SK-N-SH (cell line): ENCODE data around the gene CADPS2. TPM values are rescaled to one million over a fixed set of nuclear protein-coding genes. Genes with fewer than 3 reads are reported as not detected.

Experiments
- CTCF ChIA-PET: fragments of 300-600, 350-600 bp; formaldehyde crosslinking; extraction: SDS; loops from one replicate; lab custom pipeline; 2021; lab: Yijun Ruan, JAX
- POLR2A ChIA-PET: fragments of 350-600 bp; sonication (Branson Sonifier 250); formaldehyde crosslinking; extraction: SDS; loops from one replicate; lab custom pipeline; 2020; ENCODE audit warnings: antibody characterized with exemption, inconsistent platforms; lab: Yijun Ruan, JAX
- DNase-seq: peaks from one replicate; pipeline ENCODE4 v3.0.0; 2012
- H2AFZ ChIP-seq: fragments of 200-600 bp; sonication (generic); 2 replicates; pipeline ENCODE4 v1.8.1; 2016; ENCODE audit warnings: antibody characterized with exemption, mild to moderate bottlenecking, low read depth
- H3F3A ChIP-seq: fragments of 200-600 bp; sonication (generic); replicated peaks from 2 replicates; pipeline ENCODE3; 2016; ENCODE audit warnings: antibody characterized with exemption, mild to moderate bottlenecking; ENCODE audit not compliant: insufficient read depth
- H3K27ac ChIP-seq, 2 experiments: fragments of 200-500 bp in 1 of 2; fragments of 200-600 bp in 1 of 2; sonication (Bioruptor generic) in 1 of 2; sonication (generic), shearing (Covaris generic) in 1 of 2; 2 replicates each; pipeline versions ENCODE4 v1.5.1 to v1.6.1; 2014 to 2016; ENCODE audit warnings: low read depth in 2 of 2, inconsistent platforms in 1 of 2, low read length in 1 of 2, mild to moderate bottlenecking in 1 of 2, mixed read lengths in 1 of 2
- H3K27me3 ChIP-seq: fragments of 200-600 bp; sonication (generic), shearing (Covaris generic); 2 replicates; pipeline ENCODE4 v1.6.1; 2016; ENCODE audit warnings: mixed run types; ENCODE audit not compliant: insufficient read depth
- H3K36me3 ChIP-seq, 2 experiments: fragments of 200-500 bp in 1 of 2; fragments of 200-600 bp in 1 of 2; sonication (Bioruptor generic) in 1 of 2; sonication (generic) in 1 of 2; replicated peaks in 1 of 2; 2 replicates each; pipeline versions ENCODE3 to v1.5.1; 2014 to 2016; ENCODE audit warnings: low read length in 1 of 2, mild to moderate bottlenecking in 1 of 2; ENCODE audit not compliant: insufficient read depth in 2 of 2, control insufficient read depth in 1 of 2
- H3K4me1 ChIP-seq, 2 experiments: fragments of 200-500 bp in 1 of 2; fragments of 200-600 bp in 1 of 2; sonication (Bioruptor generic) in 1 of 2; sonication (generic), shearing (Covaris generic) in 1 of 2; 2 replicates each; pipeline versions ENCODE4 v1.5.1 to v1.6.1; 2014 to 2016; ENCODE audit warnings: low read depth in 1 of 2, low read length in 1 of 2, mixed run types in 1 of 2; ENCODE audit not compliant: insufficient read depth in 2 of 2, control insufficient read depth in 1 of 2
- H3K4me2 ChIP-seq: fragments of 200-600 bp; sonication (generic), shearing (Covaris generic); 2 replicates; pipeline ENCODE4 v1.6.1; 2017; ENCODE audit warnings: mixed run types
- H3K4me3 ChIP-seq, 2 experiments: fragments of 200-500 bp in 1 of 2; fragments of 200-600 bp in 1 of 2; sonication (Bioruptor generic) in 1 of 2; sonication (generic), shearing (Covaris generic) in 1 of 2; 2 replicates each; pipeline versions ENCODE4 v1.5.1 to v1.8.1; 2014 to 2016; ENCODE audit warnings: low read depth in 2 of 2, inconsistent platforms in 1 of 2, low read length in 1 of 2, mild to moderate bottlenecking in 1 of 2, mixed read lengths in 1 of 2, moderate library complexity in 1 of 2
- H3K79me2 ChIP-seq: fragments of 200-600 bp; sonication (generic); 2 replicates; pipeline ENCODE4 v1.8.1; 2017; ENCODE audit warnings: mild to moderate bottlenecking; ENCODE audit not compliant: insufficient read depth
- H3K9ac ChIP-seq: fragments of 200-600 bp; sonication (generic); 2 replicates; pipeline ENCODE4 v1.6.1; 2017; ENCODE audit warnings: mixed run types
- H3K9me2 ChIP-seq: fragments of 200-600 bp; sonication (generic); 2 replicates; pipeline ENCODE4 v1.6.1; 2017; ENCODE audit warnings: mixed run types
- H3K9me3 ChIP-seq: fragments of 200-600 bp; sonication (generic); 2 replicates; pipeline ENCODE4 v1.6.1; 2017; ENCODE audit warnings: mixed run types, mild to moderate bottlenecking, moderate library complexity
- H4K20me1 ChIP-seq: fragments of 200-600 bp; sonication (generic); 2 replicates; pipeline ENCODE4 v1.6.1; 2017; ENCODE audit warnings: mild to moderate bottlenecking, mixed run types; ENCODE audit not compliant: insufficient read depth
- CHD2 ChIP-seq: fragments of 150-350 bp; IDR thresholded peaks from 2 replicates; pipeline ENCODE4 v1.6.1; 2018; ENCODE audit warnings: low read length; ENCODE audit not compliant: partially characterized antibody
- ELF1 ChIP-seq: IDR thresholded peaks from 2 replicates; pipeline ENCODE4 v1.4.0; 2012
- EZH2phosphoT487 ChIP-seq: fragments of 200-600 bp; sonication (generic); IDR thresholded peaks from 2 replicates; pipeline ENCODE4 v1.6.1; 2017; ENCODE audit warnings: low read depth, mixed run types, mild to moderate bottlenecking, antibody characterized with exemption, moderate library complexity, borderline replicate concordance
- FOSL2 ChIP-seq: IDR thresholded peaks from 2 replicates; pipeline ENCODE4 v1.4.0; 2012; ENCODE audit warnings: low read depth, mild to moderate bottlenecking, moderate library complexity, borderline replicate concordance
- FOXM1 ChIP-seq: IDR thresholded peaks from 2 replicates; pipeline ENCODE4 v1.4.0; 2012; ENCODE audit warnings: low read depth, mild to moderate bottlenecking
- GATA2 ChIP-seq: sonication (generic); formaldehyde crosslinking; IDR thresholded peaks from 2 replicates; pipeline ENCODE4 v1.5.0; 2020; ENCODE audit warnings: mild to moderate bottlenecking, missing genetic modification reagents
- MEF2A ChIP-seq: IDR thresholded peaks from 2 replicates; pipeline ENCODE4 v1.4.0; 2012; ENCODE audit warnings: low read depth, borderline replicate concordance
- NFIC ChIP-seq: IDR thresholded peaks from 2 replicates; pipeline ENCODE4 v1.4.0; 2012; ENCODE audit warnings: borderline replicate concordance
- POLR2AphosphoS5 ChIP-seq: IDR thresholded peaks from 2 replicates; pipeline ENCODE4 v1.6.1; 2012; ENCODE audit warnings: low read depth, low read length
- RAD21 ChIP-seq: IDR thresholded peaks from 2 replicates; pipeline ENCODE4 v1.6.1; 2012; ENCODE audit warnings: mild to moderate bottlenecking, low read length
- RFX5 ChIP-seq: IDR thresholded peaks from 2 replicates; pipeline ENCODE4 v1.6.1; 2012; ENCODE audit warnings: mild to moderate bottlenecking, improper control_type of control experiment, low read length
- SIN3A ChIP-seq: IDR thresholded peaks from 2 replicates; pipeline ENCODE4 v1.6.1; 2012; ENCODE audit warnings: low read depth, mild to moderate bottlenecking, low read length, moderate library complexity, borderline replicate concordance
- SMC3 ChIP-seq: IDR thresholded peaks from 2 replicates; pipeline ENCODE4 v1.6.1; 2012; ENCODE audit warnings: low read depth, low read length, improper control_type of control experiment
- TAF1 ChIP-seq: IDR thresholded peaks from 2 replicates; pipeline ENCODE4 v1.6.1; 2012; ENCODE audit warnings: low read depth, mild to moderate bottlenecking, low read length, moderate library complexity, borderline replicate concordance
- WGBS: methylation state at CpG from one replicate; pipeline ENCODE4 v1.1.6; 2017; ENCODE audit warnings: low lambda C conversion rate; 5-methylcytosine and 5-hydroxymethylcytosine counted together
- polyA plus RNA-seq, 3 experiments: library from polyadenylated mRNA; depleted of rRNA; stranded (reverse); fragments of >200 nt; gene quantifications; 2 replicates each; pipeline ENCODE4 v1.2.3, GENCODE V29; 2012
- TF ChIP-seq, protein P1 (sequence below): IDR thresholded peaks from 2 replicates; pipeline ENCODE4 v1.6.1; 2012; ENCODE audit warnings: mild to moderate bottlenecking, low read depth, low read length, moderate library complexity
- TF ChIP-seq, protein P2 (sequence below): IDR thresholded peaks from 2 replicates; pipeline ENCODE4 v1.4.0; 2012; ENCODE audit warnings: low read depth
- TF ChIP-seq, protein P3 (sequence below): fragments of 200-600 bp; sonication (generic); IDR thresholded peaks from 2 replicates; pipeline ENCODE4 v1.6.1; 2017; ENCODE audit warnings: antibody characterized with exemption, mild to moderate bottlenecking, moderate library complexity
- TF ChIP-seq, protein P4 (sequence below): fragments of 150-350 bp; IDR thresholded peaks from 2 replicates; pipeline ENCODE4 v1.6.1; 2017; ENCODE audit warnings: antibody characterized with exemption, low read length, low read depth, borderline replicate concordance

The CADPS2 gene
- polyA plus RNA-seq, 1 of the 3 experiments (the other 2 are of a cell fraction) = 0.05 TPM

DNA sequence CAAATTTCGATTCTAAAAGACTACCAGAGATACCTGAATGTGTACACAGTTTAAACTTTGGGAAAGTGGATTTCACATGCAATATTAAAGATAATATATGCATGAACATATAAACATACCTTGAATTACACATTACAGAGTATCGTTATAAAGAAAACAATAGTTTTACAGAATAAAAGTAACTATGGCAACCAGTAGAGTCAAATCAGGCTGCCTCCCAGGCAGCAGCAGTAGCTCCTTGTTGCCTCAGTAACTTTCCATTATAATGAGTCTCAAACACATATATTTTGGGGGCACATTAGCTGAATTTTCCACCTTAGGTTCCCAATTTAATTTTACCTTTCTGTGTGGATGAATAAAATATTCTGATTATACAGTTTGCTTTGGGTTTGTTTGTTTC is 417.3 kb downstream of the CADPS2 start (continued):
- TF ChIP-seq, protein P1, sequence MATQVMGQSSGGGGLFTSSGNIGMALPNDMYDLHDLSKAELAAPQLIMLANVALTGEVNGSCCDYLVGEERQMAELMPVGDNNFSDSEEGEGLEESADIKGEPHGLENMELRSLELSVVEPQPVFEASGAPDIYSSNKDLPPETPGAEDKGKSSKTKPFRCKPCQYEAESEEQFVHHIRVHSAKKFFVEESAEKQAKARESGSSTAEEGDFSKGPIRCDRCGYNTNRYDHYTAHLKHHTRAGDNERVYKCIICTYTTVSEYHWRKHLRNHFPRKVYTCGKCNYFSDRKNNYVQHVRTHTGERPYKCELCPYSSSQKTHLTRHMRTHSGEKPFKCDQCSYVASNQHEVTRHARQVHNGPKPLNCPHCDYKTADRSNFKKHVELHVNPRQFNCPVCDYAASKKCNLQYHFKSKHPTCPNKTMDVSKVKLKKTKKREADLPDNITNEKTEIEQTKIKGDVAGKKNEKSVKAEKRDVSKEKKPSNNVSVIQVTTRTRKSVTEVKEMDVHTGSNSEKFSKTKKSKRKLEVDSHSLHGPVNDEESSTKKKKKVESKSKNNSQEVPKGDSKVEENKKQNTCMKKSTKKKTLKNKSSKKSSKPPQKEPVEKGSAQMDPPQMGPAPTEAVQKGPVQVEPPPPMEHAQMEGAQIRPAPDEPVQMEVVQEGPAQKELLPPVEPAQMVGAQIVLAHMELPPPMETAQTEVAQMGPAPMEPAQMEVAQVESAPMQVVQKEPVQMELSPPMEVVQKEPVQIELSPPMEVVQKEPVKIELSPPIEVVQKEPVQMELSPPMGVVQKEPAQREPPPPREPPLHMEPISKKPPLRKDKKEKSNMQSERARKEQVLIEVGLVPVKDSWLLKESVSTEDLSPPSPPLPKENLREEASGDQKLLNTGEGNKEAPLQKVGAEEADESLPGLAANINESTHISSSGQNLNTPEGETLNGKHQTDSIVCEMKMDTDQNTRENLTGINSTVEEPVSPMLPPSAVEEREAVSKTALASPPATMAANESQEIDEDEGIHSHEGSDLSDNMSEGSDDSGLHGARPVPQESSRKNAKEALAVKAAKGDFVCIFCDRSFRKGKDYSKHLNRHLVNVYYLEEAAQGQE = no peak
- TF ChIP-seq FOSL2 (no peak), TAF1 (no peak), GATA2 (CRISPR knock-in tag) (no peak)
- TF ChIP-seq, protein P2, sequence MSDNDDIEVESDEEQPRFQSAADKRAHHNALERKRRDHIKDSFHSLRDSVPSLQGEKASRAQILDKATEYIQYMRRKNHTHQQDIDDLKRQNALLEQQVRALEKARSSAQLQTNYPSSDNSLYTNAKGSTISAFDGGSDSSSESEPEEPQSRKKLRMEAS = no peak

DNA sequence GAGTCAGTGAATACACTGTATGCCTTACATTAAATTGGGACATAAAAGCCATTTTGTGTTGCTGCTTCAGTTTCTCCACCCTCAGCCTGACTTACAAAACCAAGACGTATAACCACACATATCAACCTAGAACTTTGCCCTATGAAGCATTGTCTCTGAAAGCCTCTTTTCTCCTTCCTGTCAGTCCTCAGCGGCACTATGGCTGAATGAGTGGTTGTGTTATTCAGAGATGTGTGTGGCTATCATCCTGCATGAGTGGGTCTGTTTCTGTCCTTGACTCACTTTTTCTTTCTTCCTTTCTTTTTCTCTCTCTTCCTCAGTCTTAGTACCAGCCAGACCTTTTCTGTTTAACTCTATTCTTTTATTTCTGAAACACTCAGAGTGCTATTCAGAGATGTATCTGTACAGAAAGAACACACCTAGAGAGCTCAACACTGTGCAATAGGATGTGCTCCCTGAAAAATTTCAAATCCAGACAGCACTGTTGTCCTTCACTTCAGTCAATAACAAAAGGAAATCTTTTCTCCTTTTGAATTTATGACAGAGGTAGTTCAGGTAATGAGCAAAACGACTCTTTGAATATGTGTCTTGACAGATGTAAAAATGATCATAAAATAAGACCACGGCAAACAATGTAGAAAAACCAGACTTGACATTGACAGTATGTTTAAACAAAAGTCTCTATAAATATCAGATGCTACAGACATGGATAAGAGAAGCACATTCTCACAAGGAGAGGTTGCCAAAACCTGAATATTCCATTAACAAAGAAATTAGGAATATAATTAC is 418.4 kb downstream of the CADPS2 start:
- no peaks in the 10 kb centered on the region for H3F3A ChIP-seq
- no peak overlapping the region for H3K9ac ChIP-seq
- ChIA-PET POLR2A (no interaction called here), CTCF (no interaction called here)
- H3K27ac ChIP-seq = no peak overlapping the region
- no peak overlapping the region for H3K4me2 ChIP-seq
- H2AFZ ChIP-seq = no peak overlapping the region
- H4K20me1 ChIP-seq = no peaks in the 10 kb centered on the region
- no peak for TF ChIP-seq GATA2 (CRISPR knock-in tag)
- no peak for TF ChIP-seq SIN3A
- TF ChIP-seq MEF2A = no peak
- TF ChIP-seq ELF1 = no peak
- TF ChIP-seq SMC3 = no peak
- no peak for TF ChIP-seq RAD21
- TF ChIP-seq, protein P1 = no peak
- TF ChIP-seq RFX5 = no peak
- TF ChIP-seq POLR2AphosphoS5 = no peak
- no peak for TF ChIP-seq EZH2phosphoT487
- TF ChIP-seq NFIC = no peak
- no peak for TF ChIP-seq CHD2
- TF ChIP-seq, protein P3, sequence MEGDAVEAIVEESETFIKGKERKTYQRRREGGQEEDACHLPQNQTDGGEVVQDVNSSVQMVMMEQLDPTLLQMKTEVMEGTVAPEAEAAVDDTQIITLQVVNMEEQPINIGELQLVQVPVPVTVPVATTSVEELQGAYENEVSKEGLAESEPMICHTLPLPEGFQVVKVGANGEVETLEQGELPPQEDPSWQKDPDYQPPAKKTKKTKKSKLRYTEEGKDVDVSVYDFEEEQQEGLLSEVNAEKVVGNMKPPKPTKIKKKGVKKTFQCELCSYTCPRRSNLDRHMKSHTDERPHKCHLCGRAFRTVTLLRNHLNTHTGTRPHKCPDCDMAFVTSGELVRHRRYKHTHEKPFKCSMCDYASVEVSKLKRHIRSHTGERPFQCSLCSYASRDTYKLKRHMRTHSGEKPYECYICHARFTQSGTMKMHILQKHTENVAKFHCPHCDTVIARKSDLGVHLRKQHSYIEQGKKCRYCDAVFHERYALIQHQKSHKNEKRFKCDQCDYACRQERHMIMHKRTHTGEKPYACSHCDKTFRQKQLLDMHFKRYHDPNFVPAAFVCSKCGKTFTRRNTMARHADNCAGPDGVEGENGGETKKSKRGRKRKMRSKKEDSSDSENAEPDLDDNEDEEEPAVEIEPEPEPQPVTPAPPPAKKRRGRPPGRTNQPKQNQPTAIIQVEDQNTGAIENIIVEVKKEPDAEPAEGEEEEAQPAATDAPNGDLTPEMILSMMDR = no peak
- no peak for TF ChIP-seq FOXM1
- TF ChIP-seq, protein P4, sequence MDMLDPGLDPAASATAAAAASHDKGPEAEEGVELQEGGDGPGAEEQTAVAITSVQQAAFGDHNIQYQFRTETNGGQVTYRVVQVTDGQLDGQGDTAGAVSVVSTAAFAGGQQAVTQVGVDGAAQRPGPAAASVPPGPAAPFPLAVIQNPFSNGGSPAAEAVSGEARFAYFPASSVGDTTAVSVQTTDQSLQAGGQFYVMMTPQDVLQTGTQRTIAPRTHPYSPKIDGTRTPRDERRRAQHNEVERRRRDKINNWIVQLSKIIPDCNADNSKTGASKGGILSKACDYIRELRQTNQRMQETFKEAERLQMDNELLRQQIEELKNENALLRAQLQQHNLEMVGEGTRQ = no peak
- no peaks in the 10 kb centered on the region for H3K9me3 ChIP-seq
- no peaks in the 10 kb centered on the region for H3K9me2 ChIP-seq
- 2% methylated on average over 4 of the region's 4 CpGs for WGBS
- no peak overlapping the region for H3K4me3 ChIP-seq
- no peaks in the 10 kb centered on the region for H3K4me1 ChIP-seq
- H3K79me2 ChIP-seq = no peaks in the 10 kb centered on the region
- no peaks in the 10 kb centered on the region for H3K36me3 ChIP-seq
- no peak for DNase-seq
- peaks cover 14% of the 10 kb centered on the region; the same call in 1 of the 2 replicates for H3K27me3 ChIP-seq
